Spleen (tissue), 11 donors: Measurements from ENCODE around the gene ATP5PB. TPM values are rescaled to one million over a fixed set of nuclear protein-coding genes. Genes with fewer than 3 reads are reported as not detected.

Experiments
- DNase-seq: peaks from one replicate; pipeline ENCODE4 v3.0.0-alpha.2; 2020
- H3K27ac ChIP-seq, 8 donors: fragments of 200-600 bp; sonication (generic) in 7 of 8; 1 replicate in 4 of 8; 2 replicates in 4 of 8; pipeline versions ENCODE4 v1.5.0 to v1.8.0; 2016 to 2021; ENCODE audit warnings: inconsistent platforms in 4 of 8, mild to moderate bottlenecking in 4 of 8, moderate library complexity in 1 of 8
- H3K27me3 ChIP-seq, 7 donors: fragments of 200-600 bp; sonication (generic) in 6 of 7; replicated peaks in 1 of 7; 1 replicate in 4 of 7; 2 replicates in 3 of 7; pipeline versions ENCODE4 v1.5.0 to v1.8.0; 2016 to 2021; ENCODE audit warnings: inconsistent platforms in 3 of 7, mild to moderate bottlenecking in 1 of 7
- H3K36me3 ChIP-seq, 6 donors: fragments of 200-600 bp; sonication (generic) in 5 of 6; 1 replicate in 4 of 6; 2 replicates in 2 of 6; pipeline versions ENCODE4 v1.5.0 to v1.8.0; 2016 to 2021; ENCODE audit warnings: inconsistent platforms in 2 of 6
- H3K4me1 ChIP-seq, 6 donors: fragments of 200-600 bp; sonication (generic) in 5 of 6; 1 replicate in 3 of 6; 2 replicates in 3 of 6; pipeline versions ENCODE4 v1.5.0 to v1.8.0; 2016 to 2021; ENCODE audit warnings: inconsistent platforms in 3 of 6
- H3K4me3 ChIP-seq, 8 donors: fragments of 200-600 bp; sonication (generic) in 7 of 8; 1 replicate in 4 of 8; 2 replicates in 4 of 8; pipeline versions ENCODE4 v1.5.0 to v1.8.0; 2016 to 2021; ENCODE audit warnings: inconsistent platforms in 4 of 8, mild to moderate bottlenecking in 4 of 8, moderate library complexity in 2 of 8
- H3K9me3 ChIP-seq, 8 donors: fragments of 200-600 bp; sonication (generic) in 7 of 8; 1 replicate in 4 of 8; 2 replicates in 4 of 8; pipeline versions ENCODE4 v1.5.0 to v1.8.0; 2016 to 2021; ENCODE audit warnings: inconsistent platforms in 4 of 8
- CTCF ChIP-seq, 11 experiments: fragments of 200-600 bp in 7 of 11; fragments of 450-650 bp in 4 of 11; sonication (generic) in 4 of 11; IDR thresholded peaks in 8 of 11; conservative IDR thresholded peaks in 3 of 11; 1 replicate in 7 of 11; 2 replicates in 4 of 11; pipeline versions ENCODE4 v1.4.0 to v1.8.0; 2016 to 2021; ENCODE audit warnings: antibody characterized with exemption in 11 of 11, inconsistent platforms in 4 of 11, mild to moderate bottlenecking in 1 of 11
- POLR2A ChIP-seq, 3 donors: fragments of 450-650 bp; IDR thresholded peaks; one replicate each; pipeline ENCODE4 v1.5.1; 2017; ENCODE audit warnings: antibody characterized with exemption in 3 of 3, mild to moderate bottlenecking in 1 of 3
- POLR2AphosphoS5 ChIP-seq, 3 donors: sonication (generic); formaldehyde crosslinking; IDR thresholded peaks; one replicate each; pipeline ENCODE4 v1.5.1; 2017; ENCODE audit warnings: antibody characterized with exemption in 3 of 3
- WGBS, 5 donors: extraction: QIAGEN DNeasy Blood & Tissue Kit in 3 of 5; methylation state at CpG; one replicate each; pipeline versions ENCODE4 v1.1.5 to v1.1.7; 2013 to 2018; 5-methylcytosine and 5-hydroxymethylcytosine counted together
- intact Hi-C: fragments of 100-400 bp; cut with DNase I; formaldehyde crosslinking; loops from one replicate; pipeline ENCODE4 v1.15.0; 2023; ENCODE audit warnings: low total_unique reads
- polyA plus RNA-seq, 3 donors: library from polyadenylated mRNA; stranded (reverse); fragments of 200-250 nt; gene quantifications; one replicate each; pipeline ENCODE4 v1.2.1, GENCODE V29; 2013
- total RNA-seq, 7 donors: library from RNA; depleted of rRNA in 3 of 7; stranded (reverse); fragments of >200 nt in 3 of 7; fragmentation: NEBNext Ultra II Directional in 4 of 7; extraction: Animal tissue kit (Norgen Biotek cat#: 25700) in 4 of 7; gene quantifications; one replicate each; pipeline versions ENCODE4 v1.1.0 to v1.2.1, GENCODE V29; 2016 to 2021
- donor health status: healthy with polysubstance abuse.
- donor health status: DM: no; HTN: no; CAD: no; lungs with moderate emphysema.
- donor health status: DM: no; HTN: no; CAD: no.
- donor health status: Bipolar disorder and iron deficiency.
- donor health status: healthy.
- donor health status: DM: no; HTN: no; CAD: no.
- donor health status: DM: yes; HTN: yes; CAD: no.

Gene ATP5PB
- total and polyA plus RNA-seq, 10 donors = 124 to 277 (median 144) TPM

- Histone ChIP-seq H3K4me1 (peaks cover 7 to 38% (median 21%) of the 10 kb centered on the region in 6 donors), H3K27ac (no peak overlapping the region), H3K4me3 (no peak overlapping the region), H3K9me3 (no peaks in the 10 kb centered on the region), H3K27me3 (no peaks in the 10 kb centered on the region), H3K36me3 (no peaks in the 10 kb centered on the region)
- 52 to 72% (median 68%) methylated on average over 4 of the region's 4 CpGs for WGBS, 5 donors
- no peak for DNase-seq
- intact Hi-C loops = no loop called here
- TF ChIP-seq CTCF (IDR thresholded peaks at IDR 0.05 in 8 of 11, conservative IDR thresholded peaks at IDR 0.05 in 3 of 11) (no peak), POLR2A (IDR thresholded peaks at IDR 0.05) (no peak)
Observed at GRCh38 chr1:111404588-111404987, 44.7 kb upstream of the ATP5PB start.

GRCh38 chr1:111406321-111406768 lies 42.9 kb upstream of the ATP5PB start:
- 2 to 4% (median 2%) methylated on average over 2 of the region's 2 CpGs for WGBS, 5 donors
- Histone ChIP-seq H3K4me1 (peaks cover 7 to 31% (median 21%) of the 10 kb centered on the region in 6 donors), H3K27me3 (no peaks in the 10 kb centered on the region), H3K36me3 (no peaks in the 10 kb centered on the region), H3K27ac (peak overlapping the region in 5 of 8 donors; percentile 1 to 63 (median 34)), H3K9me3 (no peaks in the 10 kb centered on the region), H3K4me3 (no peak overlapping the region)
- intact Hi-C loops = no loop called here
- TF ChIP-seq CTCF (IDR thresholded peaks at IDR 0.05 in 8 of 11, conservative IDR thresholded peaks at IDR 0.05 in 3 of 11) = no peak
- TF ChIP-seq POLR2A (IDR thresholded peaks at IDR 0.05) = no peak
- TF ChIP-seq POLR2AphosphoS5 (IDR thresholded peaks at IDR 0.05) = peak in 1 of 3 donors; percentile 82
- DNase-seq = peak; percentile 83

- WGBS, 5 donors = 75 to 97% (median 80%) methylated on average over 6 of the region's 6 CpGs
- Histone ChIP-seq H3K27ac (peak overlapping the region in 1 of 8 donors; percentile 63), H3K4me1 (peaks cover 7 to 31% (median 21%) of the 10 kb centered on the region in 6 donors), H3K36me3 (no peaks in the 10 kb centered on the region), H3K4me3 (no peak overlapping the region), H3K9me3 (no peaks in the 10 kb centered on the region), H3K27me3 (no peaks in the 10 kb centered on the region)
- no peak for TF ChIP-seq POLR2A (IDR thresholded peaks at IDR 0.05)
- no peak for TF ChIP-seq POLR2AphosphoS5 (IDR thresholded peaks at IDR 0.05)
- no peak for TF ChIP-seq CTCF (IDR thresholded peaks at IDR 0.05 in 8 of 11, conservative IDR thresholded peaks at IDR 0.05 in 3 of 11)
- no peak for DNase-seq
- intact Hi-C loops = no loop called here
Observed at GRCh38 chr1:111407301-111407700, 42.0 kb upstream of the ATP5PB start.

- intact Hi-C loops = no loop called here
- Histone ChIP-seq H3K36me3 (peaks cover 0 to 20% (median 0%) of the 10 kb centered on the region in 6 donors), H3K27me3 (no peaks in the 10 kb centered on the region), H3K4me1 (no peaks in the 10 kb centered on the region), H3K4me3 (no peak overlapping the region), H3K27ac (no peak overlapping the region), H3K9me3 (no peaks in the 10 kb centered on the region)
- WGBS, 5 donors = 81 to 89% (median 86%) methylated on average over 2 of the region's 2 CpGs
- DNase-seq = no peak
- no peak for TF ChIP-seq POLR2A (IDR thresholded peaks at IDR 0.05)
- no peak for TF ChIP-seq CTCF (IDR thresholded peaks at IDR 0.05 in 8 of 11, conservative IDR thresholded peaks at IDR 0.05 in 3 of 11)
- TF ChIP-seq POLR2AphosphoS5 (IDR thresholded peaks at IDR 0.05) = no peak
Observed at GRCh38 chr1:111412839-111413238, 36.4 kb upstream of the ATP5PB start.
